Hepatocyte (in vitro differentiated cells): ENCODE data around the gene NEB. TPM values are rescaled to one million over a fixed set of nuclear protein-coding genes. Genes with fewer than 3 reads are reported as not detected.

ENCODE experiments used
- DNase-seq: peaks from one replicate; pipeline ENCODE4 v3.0.0-alpha.2; 2016; ENCODE audit warnings: low spot score
- H2AFZ ChIP-seq: fragments of 200-600 bp; sonication (generic); 2 replicates; pipeline ENCODE4 v1.6.0; 2016; ENCODE audit warnings: antibody characterized with exemption, mild to moderate bottlenecking
- H3K27ac ChIP-seq: fragments of 200-600 bp; sonication (generic); 2 replicates; pipeline ENCODE4 v1.5.1; 2016; ENCODE audit warnings: mild to moderate bottlenecking
- H3K27me3 ChIP-seq: fragments of 200-600 bp; sonication (generic); 2 replicates; pipeline ENCODE4 v1.6.1; 2016
- H3K36me3 ChIP-seq: fragments of 200-600 bp; sonication (generic); replicated peaks from 2 replicates; pipeline ENCODE4 v1.5.1; 2016; ENCODE audit warnings: low read depth; ENCODE audit not compliant: insufficient read depth
- H3K4me1 ChIP-seq: fragments of 200-600 bp; sonication (generic); 2 replicates; pipeline ENCODE4 v1.5.1; 2016; ENCODE audit warnings: mild to moderate bottlenecking, moderate library complexity; ENCODE audit not compliant: insufficient read depth
- H3K4me2 ChIP-seq: fragments of 200-600 bp; sonication (generic); 2 replicates; pipeline ENCODE4 v1.6.0; 2016
- H3K4me3 ChIP-seq: fragments of 200-600 bp; sonication (generic); 2 replicates; pipeline ENCODE4 v1.5.1; 2016; ENCODE audit warnings: mild to moderate bottlenecking
- H3K79me2 ChIP-seq: fragments of 200-600 bp; sonication (generic); 2 replicates; pipeline ENCODE4 v1.6.0; 2017; ENCODE audit warnings: mild to moderate bottlenecking
- H3K9me2 ChIP-seq: fragments of 200-600 bp; sonication (generic); replicated peaks from 2 replicates; pipeline ENCODE4 v1.6.0; 2017; ENCODE audit warnings: mild to moderate bottlenecking; ENCODE audit not compliant: insufficient read depth
- H3K9me3 ChIP-seq: fragments of 200-600 bp; sonication (generic); 2 replicates; pipeline ENCODE4 v1.5.1; 2016; ENCODE audit warnings: low read depth, mild to moderate bottlenecking
- H4K20me1 ChIP-seq: fragments of 200-600 bp; sonication (generic); 2 replicates; pipeline ENCODE4 v1.6.0; 2016; ENCODE audit warnings: mild to moderate bottlenecking; ENCODE audit not compliant: insufficient read depth, poor library complexity, severe bottlenecking
- EZH2 ChIP-seq: fragments of 200-600 bp; sonication (generic); IDR thresholded peaks from 2 replicates; pipeline ENCODE4 v1.6.1; 2016; ENCODE audit warnings: antibody characterized with exemption, mild to moderate bottlenecking, borderline replicate concordance
- EZH2phosphoT487 ChIP-seq: fragments of 200-600 bp; sonication (generic); IDR thresholded peaks from one replicate; pipeline ENCODE4 v1.6.1; 2018; ENCODE audit warnings: antibody characterized with exemption, mild to moderate bottlenecking, low read depth, moderate library complexity; ENCODE audit not compliant: unreplicated experiment, severe bottlenecking
- WGBS: methylation state at CpG from one replicate; pipeline ENCODE4 v1.1.6; 2016; ENCODE audit warnings: low lambda C conversion rate; ENCODE audit errors: missing lambda C conversion rate; 5-methylcytosine and 5-hydroxymethylcytosine counted together
- polyA plus RNA-seq: library from polyadenylated mRNA; unstranded; fragments of >200 nt; fragmentation: Nextera tagmentation; extraction: Ambion mirVana; gene quantifications from 2 replicates; pipeline ENCODE4 v1.2.1, GENCODE V29; 2016
- total RNA-seq: library from RNA; depleted of rRNA; stranded (reverse); fragments of >200 nt; gene quantifications from 2 replicates; pipeline ENCODE4 v1.2.3, GENCODE V29; 2014
- TF ChIP-seq, protein P1 (sequence below): fragments of 200-600 bp; sonication (generic); IDR thresholded peaks from 2 replicates; pipeline ENCODE4 v1.5.1; 2016; ENCODE audit warnings: antibody characterized with exemption, mild to moderate bottlenecking; ENCODE audit not compliant: poor library complexity

NEB gene
- total and polyA plus RNA-seq, 2 experiments from 2014 or later = 0.75 to 2.2 TPM

DNA sequence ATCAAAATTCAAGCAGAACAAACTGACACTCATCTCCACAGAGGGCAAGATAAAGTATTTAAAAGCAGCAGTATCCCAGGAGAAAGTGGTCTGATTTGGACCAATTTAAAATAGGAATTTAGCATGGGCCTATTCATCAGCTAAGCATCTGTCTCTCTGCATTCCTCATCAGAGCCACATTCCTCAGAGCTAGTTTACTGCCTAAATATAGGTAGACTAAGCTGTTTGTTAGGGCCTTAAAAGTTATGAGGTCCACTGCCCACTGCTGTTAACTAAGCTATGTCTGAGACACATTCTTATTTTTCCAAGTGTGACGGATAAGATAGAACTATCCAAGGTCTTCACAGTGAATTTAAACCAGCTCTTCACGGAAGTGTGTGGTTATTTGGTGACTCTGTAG lies 17.6 kb downstream of the NEB start:
- no peak overlapping the region for H3K27ac ChIP-seq
- H3K4me2 ChIP-seq = no peak overlapping the region
- TF ChIP-seq EZH2 = no peak
- no peak for TF ChIP-seq EZH2phosphoT487
- TF ChIP-seq, protein P1, sequence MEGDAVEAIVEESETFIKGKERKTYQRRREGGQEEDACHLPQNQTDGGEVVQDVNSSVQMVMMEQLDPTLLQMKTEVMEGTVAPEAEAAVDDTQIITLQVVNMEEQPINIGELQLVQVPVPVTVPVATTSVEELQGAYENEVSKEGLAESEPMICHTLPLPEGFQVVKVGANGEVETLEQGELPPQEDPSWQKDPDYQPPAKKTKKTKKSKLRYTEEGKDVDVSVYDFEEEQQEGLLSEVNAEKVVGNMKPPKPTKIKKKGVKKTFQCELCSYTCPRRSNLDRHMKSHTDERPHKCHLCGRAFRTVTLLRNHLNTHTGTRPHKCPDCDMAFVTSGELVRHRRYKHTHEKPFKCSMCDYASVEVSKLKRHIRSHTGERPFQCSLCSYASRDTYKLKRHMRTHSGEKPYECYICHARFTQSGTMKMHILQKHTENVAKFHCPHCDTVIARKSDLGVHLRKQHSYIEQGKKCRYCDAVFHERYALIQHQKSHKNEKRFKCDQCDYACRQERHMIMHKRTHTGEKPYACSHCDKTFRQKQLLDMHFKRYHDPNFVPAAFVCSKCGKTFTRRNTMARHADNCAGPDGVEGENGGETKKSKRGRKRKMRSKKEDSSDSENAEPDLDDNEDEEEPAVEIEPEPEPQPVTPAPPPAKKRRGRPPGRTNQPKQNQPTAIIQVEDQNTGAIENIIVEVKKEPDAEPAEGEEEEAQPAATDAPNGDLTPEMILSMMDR = no peak
- H3K9me2 ChIP-seq = no peaks in the 10 kb centered on the region
- H3K4me3 ChIP-seq = no peak overlapping the region
- H3K36me3 ChIP-seq = no peaks in the 10 kb centered on the region
- H2AFZ ChIP-seq = no peak overlapping the region
- H3K4me1 ChIP-seq = no peaks in the 10 kb centered on the region
- no peaks in the 10 kb centered on the region for H4K20me1 ChIP-seq
- H3K79me2 ChIP-seq = no peaks in the 10 kb centered on the region
- no peaks in the 10 kb centered on the region for H3K9me3 ChIP-seq
- DNase-seq = no peak
- H3K27me3 ChIP-seq = no peaks in the 10 kb centered on the region
- WGBS = 90% methylated on average over 2 of the region's 2 CpGs

DNA sequence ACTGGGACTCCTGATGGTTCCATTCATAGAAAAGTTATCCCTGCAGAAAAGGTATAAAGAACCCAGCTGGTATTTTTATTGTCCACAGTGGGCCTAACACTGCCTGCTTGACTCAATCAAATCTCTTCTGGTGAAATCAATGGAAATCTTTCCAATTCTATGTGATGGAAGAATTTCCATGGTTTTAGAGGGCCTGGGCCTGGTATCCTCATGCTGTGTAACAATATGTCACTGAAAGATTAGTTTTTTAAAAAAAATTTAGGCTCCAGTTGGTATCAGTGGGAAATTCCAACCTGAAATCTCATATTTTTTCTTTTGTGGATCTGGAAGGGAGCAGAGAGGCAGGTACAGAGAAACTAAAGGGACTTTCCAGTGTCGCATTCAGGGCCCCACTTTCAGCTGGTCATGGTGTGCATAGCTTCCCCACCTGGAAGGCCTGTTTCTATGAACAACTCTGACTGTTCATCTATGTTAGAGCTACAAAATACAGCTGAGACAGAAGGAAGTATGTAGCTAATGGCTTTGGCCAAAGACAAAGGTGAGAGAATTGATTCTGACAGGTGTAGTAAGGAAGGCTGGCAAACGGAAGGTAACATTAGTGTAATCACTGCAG lies 20.9 kb downstream of the NEB start:
- H3K9me3 ChIP-seq = no peaks in the 10 kb centered on the region
- H4K20me1 ChIP-seq = no peaks in the 10 kb centered on the region
- H3K4me2 ChIP-seq = no peak overlapping the region
- no peak for DNase-seq
- H3K27ac ChIP-seq = no peak overlapping the region
- H3K9me2 ChIP-seq = no peaks in the 10 kb centered on the region
- H3K36me3 ChIP-seq = no peaks in the 10 kb centered on the region
- H3K27me3 ChIP-seq = no peaks in the 10 kb centered on the region
- H3K79me2 ChIP-seq = no peaks in the 10 kb centered on the region
- WGBS = 80% methylated on average over 2 of the region's 2 CpGs
- TF ChIP-seq EZH2phosphoT487 (no peak), EZH2 (no peak)
- TF ChIP-seq, protein P1 = no peak
- H2AFZ ChIP-seq = no peak overlapping the region
- no peak overlapping the region for H3K4me3 ChIP-seq
- H3K4me1 ChIP-seq = no peaks in the 10 kb centered on the region

DNA sequence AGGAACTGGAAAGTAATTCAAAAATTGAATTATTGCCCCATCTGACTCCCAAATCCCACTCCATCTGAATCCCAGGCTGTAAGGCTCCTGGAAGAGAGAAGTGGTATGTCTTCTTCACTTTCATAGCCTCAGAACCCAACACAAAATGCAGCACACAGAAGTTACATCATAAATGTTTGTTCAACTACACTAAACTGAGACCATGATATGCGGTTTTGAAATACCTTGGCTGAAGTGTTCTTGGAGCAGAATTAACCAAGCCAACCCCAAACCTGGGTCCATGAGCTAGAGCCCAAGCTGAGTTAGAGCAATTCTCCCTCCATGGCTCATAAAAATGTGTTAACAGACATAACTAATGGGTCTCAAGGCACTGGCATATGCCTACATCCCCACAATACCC lies 23.3 kb downstream of the NEB start:
- TF ChIP-seq EZH2 (no peak), EZH2phosphoT487 (no peak)
- TF ChIP-seq, protein P1 = no peak
- no peak for DNase-seq
- H3K9me3 ChIP-seq = no peaks in the 10 kb centered on the region
- no peaks in the 10 kb centered on the region for H4K20me1 ChIP-seq
- no peak overlapping the region for H3K4me2 ChIP-seq
- 88% methylated on average over 1 of the region's 1 CpG for WGBS
- no peaks in the 10 kb centered on the region for H3K27me3 ChIP-seq
- H3K9me2 ChIP-seq = no peaks in the 10 kb centered on the region
- no peak overlapping the region for H2AFZ ChIP-seq
- H3K36me3 ChIP-seq = no peaks in the 10 kb centered on the region
- H3K4me3 ChIP-seq = no peak overlapping the region
- H3K4me1 ChIP-seq = no peaks in the 10 kb centered on the region
- H3K27ac ChIP-seq = no peak overlapping the region
- no peaks in the 10 kb centered on the region for H3K79me2 ChIP-seq
